A204.1 (cell line): Measurements from ENCODE around the gene PSMD4.
A peak's percentile ranks its signal among the peaks of the same experiment; 100 is the strongest.
"Not testable (repeated sequence)": the region's sequence is repeated elsewhere in the genome, so short reads cannot be mapped to it uniquely, and the experiment has no call there.

Source experiments
- FAIRE-seq: peaks from 2 replicates; lab custom pipeline; 2012; peaks lifted over from hg19 to GRCh38; lab: Jason Lieb, UNC

Gene PSMD4

GRCh38 chr1:151273924-151274466, 19.5 kb downstream of the PSMD4 start:
- FAIRE-seq = no peak

GRCh38 chr1:151275341-151275740, 20.8 kb downstream of the PSMD4 start:
- FAIRE-seq = not testable (repeated sequence)

GRCh38 chr1:151277249-151277648, 22.7 kb downstream of the PSMD4 start:
- FAIRE-seq = no peak

GRCh38 chr1:151281225-151281968, 26.9 kb downstream of the PSMD4 start:
- peak; percentile 95 for FAIRE-seq

- FAIRE-seq = peak; percentile 97
Observed at GRCh38 chr1:151281969-151282882, 27.7 kb downstream of the PSMD4 start, which contains the start of gene ZNF687. Gene ZNF687, plus strand, starts transcription at chr1:151282299. Its CDS starts 3,993 bp downstream, at chr1:151286292.

- FAIRE-seq = no peak
Observed at GRCh38 chr1:151282883-151283725, 28.6 kb downstream of the PSMD4 start.

- FAIRE-seq = no peak
Observed at GRCh38 chr1:151284013-151284577, 29.6 kb downstream of the PSMD4 start.

GRCh38 chr1:151286619-151287340, 32.2 kb downstream of the PSMD4 start:
- no peak for FAIRE-seq

GRCh38 chr1:151287341-151287699, 32.8 kb downstream of the PSMD4 start:
- FAIRE-seq = no peak

- FAIRE-seq = no peak
Observed at GRCh38 chr1:151287767-151288500, 33.4 kb downstream of the PSMD4 start.

- no peak for FAIRE-seq
Observed at GRCh38 chr1:151288502-151288901, 34.0 kb downstream of the PSMD4 start.

GRCh38 chr1:151289080-151289935, 34.8 kb downstream of the PSMD4 start:
- no peak for FAIRE-seq

- FAIRE-seq = no peak
Observed at GRCh38 chr1:151289991-151290708, 35.6 kb downstream of the PSMD4 start.

GRCh38 chr1:151290709-151291303, 36.3 kb downstream of the PSMD4 start:
- FAIRE-seq = no peak

- no peak for FAIRE-seq
Observed at GRCh38 chr1:151292207-151293030, 37.9 kb downstream of the PSMD4 start.

- FAIRE-seq = no peak
Observed at GRCh38 chr1:151293093-151293492, 38.6 kb downstream of the PSMD4 start.

- FAIRE-seq = no peak
Observed at GRCh38 chr1:151294742-151295462, 40.4 kb downstream of the PSMD4 start.
